ENCODE data around the gene EPB41L4B. TPM values are rescaled to one million over a fixed set of nuclear protein-coding genes. Genes with fewer than 3 reads are reported as not detected.

Gene EPB41L4B
- total RNA-seq, 1 experiment from 2014 or later = 8.1 TPM

DNA sequence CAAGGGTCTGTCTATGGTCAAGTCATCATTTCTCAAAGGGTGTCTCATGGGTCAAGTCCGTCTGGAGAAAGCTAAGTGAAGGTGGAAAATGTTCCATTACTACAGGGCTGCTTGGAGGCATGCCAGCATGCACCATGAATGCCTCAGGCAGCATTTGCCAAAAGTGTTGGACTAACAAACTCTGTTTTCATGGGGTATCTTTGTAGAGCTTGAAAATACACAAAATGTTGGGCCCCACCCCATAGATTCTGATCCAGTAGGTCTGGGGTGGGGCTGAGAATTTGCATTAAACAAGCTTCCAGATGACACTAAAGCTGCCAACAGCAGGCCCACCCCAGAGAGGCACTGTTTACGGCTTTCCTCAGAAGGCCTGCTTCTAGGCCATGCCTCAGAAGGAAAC, 78.8 kb downstream of the EPB41L4B start:
- CTCF ChIA-PET = interaction anchor here (0.7 kb wide), 1 partner anchor 11 kb away, joined by 4 read pairs; no protein-coding TSS in a partner anchor
- Histone ChIP-seq H3K79me2 (ENCODE audit: insufficient read depth, low read length) (no peaks in the 10 kb centered on the region), H3K27me3 (ENCODE audit: insufficient read depth, low read length) (no peaks in the 10 kb centered on the region), H4K20me1 (ENCODE audit: insufficient read depth) (no peaks in the 10 kb centered on the region), H3K4me3 (replicated peaks in 1 of 2; ENCODE audit: low read depth in 1 of 2, low read length in 2 of 2) (no peak overlapping the region), H2AFZ (ENCODE audit: low read depth, low read length, poor library complexity, severe bottlenecking) (no peak overlapping the region), H3K9me2 (ENCODE audit: insufficient read depth) (no peaks in the 10 kb centered on the region), H3K9ac (ENCODE audit: low read length) (no peak overlapping the region), H3K9me3 (ENCODE audit: control insufficient read depth in 1 of 2, insufficient read depth in 1 of 2, low read depth in 1 of 2, low read length in 2 of 2) (no peaks in the 10 kb centered on the region), H3K27ac (ENCODE audit: low read depth, low read length) (no peak overlapping the region), H3K4me2 (ENCODE audit: low read length) (no peak overlapping the region), H3K4me1 (ENCODE audit: control insufficient read depth in 1 of 2, insufficient read depth in 2 of 2, low read length in 2 of 2) (peaks cover 0 to 7% of the 10 kb centered on the region in 2 experiments; a peak in 2 of 4 replicates), H3K36me3 (ENCODE audit: control insufficient read depth in 1 of 2, insufficient read depth in 2 of 2, low read length in 2 of 2) (no peaks in the 10 kb centered on the region)
- RAD21 ChIA-PET (ENCODE audit: low non-redundant PET in 1 of 2, low total read pairs in 2 of 2, uncharacterized antibody in 2 of 2, unreplicated experiment in 2 of 2) = no interaction called here
- ATAC-seq (no peak), DNase-seq (ENCODE audit: low read depth, low spot score) (no peak)
- intact Hi-C loops (cut with micrococcal nuclease) = no loop called here
- POLR2A ChIA-PET = no interaction called here
- TF ChIP-seq SP1 (IDR thresholded peaks at IDR 0.05; ENCODE audit: low read depth) (no peak), YY1 (IDR thresholded peaks at IDR 0.05; ENCODE audit: extremely low read depth, insufficient replicate concordance, low read depth, low read length) (no peak), CBX3 (IDR thresholded peaks at IDR 0.05; ENCODE audit: low read depth) (no peak), JUND (IDR thresholded peaks at IDR 0.05) (no peak)
- BruUV-seq (replicated peaks) = no TSS peak

GRCh38 chr9:109241207-109241606, 79.7 kb downstream of the EPB41L4B start:
- ATAC-seq = no peak
- TF ChIP-seq EZH2phosphoT487 (IDR thresholded peaks at IDR 0.05; ENCODE audit: borderline replicate concordance) (no peak), ATF3 (IDR thresholded peaks at IDR 0.05) (no peak), ZBTB33 (IDR thresholded peaks at IDR 0.05; ENCODE audit: extremely low read depth, insufficient replicate concordance, low read length) (no peak)
- intact Hi-C loops (cut with micrococcal nuclease) = no loop called here
- no peaks in the 10 kb centered on the region for H3K27me3 ChIP-seq (ENCODE audit: insufficient read depth, low read length)
- H2AFZ ChIP-seq (ENCODE audit: low read depth, low read length, poor library complexity, severe bottlenecking) = no peak overlapping the region
- no peaks in the 10 kb centered on the region for H3K9me2 ChIP-seq (ENCODE audit: insufficient read depth)
- H4K20me1 ChIP-seq (ENCODE audit: insufficient read depth) = no peaks in the 10 kb centered on the region
- CTCF ChIA-PET = no interaction called here
- peaks cover 0 to 7% of the 10 kb centered on the region in 2 experiments; a peak in 2 of 4 replicates for H3K4me1 ChIP-seq (ENCODE audit: control insufficient read depth in 1 of 2, insufficient read depth in 2 of 2, low read length in 2 of 2)
- H3K9ac ChIP-seq (ENCODE audit: low read length) = no peak overlapping the region
- DNase-seq (ENCODE audit: low read depth, low spot score) = no peak
- no TSS peak for BruUV-seq (replicated peaks)
- RAD21 ChIA-PET (ENCODE audit: low non-redundant PET in 1 of 2, low total read pairs in 2 of 2, uncharacterized antibody in 2 of 2, unreplicated experiment in 2 of 2) = no interaction called here
- no peaks in the 10 kb centered on the region for H3K9me3 ChIP-seq (ENCODE audit: control insufficient read depth in 1 of 2, insufficient read depth in 1 of 2, low read depth in 1 of 2, low read length in 2 of 2)
- H3K4me2 ChIP-seq (ENCODE audit: low read length) = no peak overlapping the region
- H3K27ac ChIP-seq (ENCODE audit: low read depth, low read length) = no peak overlapping the region
- H3K4me3 ChIP-seq (replicated peaks in 1 of 2; ENCODE audit: low read depth in 1 of 2, low read length in 2 of 2) = no peak overlapping the region
- H3K36me3 ChIP-seq (ENCODE audit: control insufficient read depth in 1 of 2, insufficient read depth in 2 of 2, low read length in 2 of 2) = no peaks in the 10 kb centered on the region
- POLR2A ChIA-PET = no interaction called here
- H3K79me2 ChIP-seq (ENCODE audit: insufficient read depth, low read length) = no peaks in the 10 kb centered on the region
